RWPE2 (cell line): Measurements from ENCODE around the gene STX8.
"Not testable (repeated sequence)": the region's sequence is repeated elsewhere in the genome, so short reads cannot be mapped to it uniquely, and the experiment has no call there.

Source experiments
- ATAC-seq: fragments of 200-7000 bp; cut with Tn5 transposase; 3 replicates; pipeline ENCODE4 v1.9.1; 2021; ENCODE audit warnings: low read depth
- DNase-seq: peaks from one replicate; pipeline ENCODE4 v3.0.0-alpha.2; 2020; ENCODE audit warnings: low spot score
- H3K27ac ChIP-seq: fragments of 450-650 bp; 2 replicates; pipeline ENCODE4 v1.5.1; 2017; ENCODE audit warnings: mild to moderate bottlenecking; ENCODE audit not compliant: poor library complexity, severe bottlenecking
- H3K27me3 ChIP-seq: fragments of 250-450 bp; sonication (Bioruptor Pico); 2 replicates; pipeline ENCODE4 v1.5.1; 2021; ENCODE audit warnings: mild to moderate bottlenecking, moderate library complexity; ENCODE audit not compliant: insufficient read depth, poor library complexity, severe bottlenecking
- H3K36me3 ChIP-seq: fragments of 250-450 bp; sonication (Bioruptor Pico); 2 replicates; pipeline ENCODE4 v1.5.1; 2020; ENCODE audit warnings: low read depth, mild to moderate bottlenecking, moderate library complexity
- H3K4me1 ChIP-seq: fragments of 250-450 bp; sonication (Bioruptor Pico); 2 replicates; pipeline ENCODE4 v1.5.1; 2021; ENCODE audit warnings: mild to moderate bottlenecking, moderate library complexity; ENCODE audit not compliant: insufficient read depth, poor library complexity, severe bottlenecking
- H3K4me3 ChIP-seq: fragments of 250-450 bp; sonication (Bioruptor Pico); 2 replicates; pipeline ENCODE4 v1.5.1; 2021; ENCODE audit warnings: mild to moderate bottlenecking, moderate library complexity; ENCODE audit not compliant: severe bottlenecking
- H3K9me3 ChIP-seq: fragments of 250-450 bp; sonication (Bioruptor Pico); 2 replicates; pipeline ENCODE4 v1.5.1; 2021; ENCODE audit warnings: mild to moderate bottlenecking, moderate library complexity; ENCODE audit not compliant: severe bottlenecking
- TF ChIP-seq, protein P1 (sequence below): fragments of 450-650 bp; IDR thresholded peaks from one replicate; pipeline ENCODE4 v1.5.1; 2017; ENCODE audit warnings: mild to moderate bottlenecking, moderate library complexity; ENCODE audit not compliant: poor library complexity, severe bottlenecking

The STX8 gene

DNA sequence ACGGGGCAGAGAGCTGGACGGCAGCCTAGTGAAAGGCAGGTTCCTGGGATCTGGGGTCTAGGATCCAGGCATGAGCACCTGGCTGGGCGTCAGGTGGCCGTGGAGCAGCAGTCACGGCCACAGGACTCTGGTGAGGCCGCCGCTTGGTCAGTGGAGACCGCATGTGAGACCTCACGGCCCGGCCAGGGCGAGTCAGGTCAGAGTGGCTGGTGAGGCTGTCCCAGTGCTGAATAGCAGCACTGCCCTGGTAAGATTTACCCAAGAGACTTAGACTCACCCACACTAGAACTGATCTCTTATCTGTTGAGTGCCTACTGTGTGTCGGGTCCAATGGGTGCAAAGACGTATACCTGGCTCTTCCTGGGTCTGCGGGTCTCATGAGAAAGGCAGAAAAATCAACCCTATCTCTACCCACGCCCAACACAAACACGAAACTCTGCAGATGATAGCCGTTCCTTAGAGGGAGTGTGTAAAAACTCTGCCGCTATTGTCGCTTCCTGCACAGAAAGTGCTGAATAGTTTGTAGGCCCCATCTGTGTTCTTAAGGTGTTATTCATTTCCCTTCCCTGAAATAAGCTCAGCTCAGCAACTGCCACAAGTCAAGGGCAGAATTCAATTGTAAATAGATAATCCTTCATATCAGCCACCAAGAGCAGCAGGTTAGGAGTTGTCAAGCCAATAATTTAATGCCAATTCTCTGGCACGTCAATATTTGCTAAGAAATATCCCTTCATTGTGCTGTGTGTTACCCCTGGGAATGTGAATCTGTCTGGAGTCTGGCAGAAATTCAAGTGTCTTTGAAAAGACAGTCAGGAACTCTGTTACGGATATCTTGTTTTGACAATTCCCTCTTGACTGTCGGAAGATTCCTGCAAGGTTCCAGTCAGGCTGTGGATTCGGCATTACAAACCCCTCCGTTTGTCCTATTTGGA is 314.3 kb downstream of the STX8 start:
- H3K9me3 ChIP-seq = no peaks in the 10 kb centered on the region
- ATAC-seq (no peak), DNase-seq (no peak)
- TF ChIP-seq, protein P1, sequence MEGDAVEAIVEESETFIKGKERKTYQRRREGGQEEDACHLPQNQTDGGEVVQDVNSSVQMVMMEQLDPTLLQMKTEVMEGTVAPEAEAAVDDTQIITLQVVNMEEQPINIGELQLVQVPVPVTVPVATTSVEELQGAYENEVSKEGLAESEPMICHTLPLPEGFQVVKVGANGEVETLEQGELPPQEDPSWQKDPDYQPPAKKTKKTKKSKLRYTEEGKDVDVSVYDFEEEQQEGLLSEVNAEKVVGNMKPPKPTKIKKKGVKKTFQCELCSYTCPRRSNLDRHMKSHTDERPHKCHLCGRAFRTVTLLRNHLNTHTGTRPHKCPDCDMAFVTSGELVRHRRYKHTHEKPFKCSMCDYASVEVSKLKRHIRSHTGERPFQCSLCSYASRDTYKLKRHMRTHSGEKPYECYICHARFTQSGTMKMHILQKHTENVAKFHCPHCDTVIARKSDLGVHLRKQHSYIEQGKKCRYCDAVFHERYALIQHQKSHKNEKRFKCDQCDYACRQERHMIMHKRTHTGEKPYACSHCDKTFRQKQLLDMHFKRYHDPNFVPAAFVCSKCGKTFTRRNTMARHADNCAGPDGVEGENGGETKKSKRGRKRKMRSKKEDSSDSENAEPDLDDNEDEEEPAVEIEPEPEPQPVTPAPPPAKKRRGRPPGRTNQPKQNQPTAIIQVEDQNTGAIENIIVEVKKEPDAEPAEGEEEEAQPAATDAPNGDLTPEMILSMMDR = no peak
- H3K27me3 ChIP-seq = no peaks in the 10 kb centered on the region
- H3K4me1 ChIP-seq = no peaks in the 10 kb centered on the region
- H3K27ac ChIP-seq = no peak overlapping the region
- no peak overlapping the region for H3K4me3 ChIP-seq
- H3K36me3 ChIP-seq = no peaks in the 10 kb centered on the region

DNA sequence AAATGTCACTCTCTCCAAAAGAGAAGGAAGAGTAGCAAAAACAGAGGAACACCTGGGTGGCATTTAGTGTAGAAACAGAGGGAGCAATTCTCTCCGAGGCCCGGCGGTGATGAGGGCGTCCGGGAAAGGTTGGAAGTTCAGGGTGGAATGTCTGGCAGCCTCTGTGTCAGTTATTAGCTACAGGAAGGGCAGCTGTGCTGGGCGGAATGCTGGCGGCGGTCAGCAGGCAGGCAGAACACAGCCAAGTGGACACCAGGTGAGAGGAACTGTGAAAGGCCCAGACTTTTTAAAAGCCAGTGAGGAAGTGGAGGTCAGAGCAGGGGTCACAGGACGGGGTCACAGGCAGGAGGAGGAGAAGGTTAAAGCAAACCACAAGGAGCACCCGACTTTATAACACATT is 316.2 kb downstream of the STX8 start:
- H3K9me3 ChIP-seq = no peaks in the 10 kb centered on the region
- no peak overlapping the region for H3K27ac ChIP-seq
- no peak overlapping the region for H3K4me3 ChIP-seq
- H3K36me3 ChIP-seq = no peaks in the 10 kb centered on the region
- DNase-seq (no peak), ATAC-seq (no peak)
- TF ChIP-seq, protein P1 = no peak
- no peaks in the 10 kb centered on the region for H3K27me3 ChIP-seq
- no peaks in the 10 kb centered on the region for H3K4me1 ChIP-seq

DNA sequence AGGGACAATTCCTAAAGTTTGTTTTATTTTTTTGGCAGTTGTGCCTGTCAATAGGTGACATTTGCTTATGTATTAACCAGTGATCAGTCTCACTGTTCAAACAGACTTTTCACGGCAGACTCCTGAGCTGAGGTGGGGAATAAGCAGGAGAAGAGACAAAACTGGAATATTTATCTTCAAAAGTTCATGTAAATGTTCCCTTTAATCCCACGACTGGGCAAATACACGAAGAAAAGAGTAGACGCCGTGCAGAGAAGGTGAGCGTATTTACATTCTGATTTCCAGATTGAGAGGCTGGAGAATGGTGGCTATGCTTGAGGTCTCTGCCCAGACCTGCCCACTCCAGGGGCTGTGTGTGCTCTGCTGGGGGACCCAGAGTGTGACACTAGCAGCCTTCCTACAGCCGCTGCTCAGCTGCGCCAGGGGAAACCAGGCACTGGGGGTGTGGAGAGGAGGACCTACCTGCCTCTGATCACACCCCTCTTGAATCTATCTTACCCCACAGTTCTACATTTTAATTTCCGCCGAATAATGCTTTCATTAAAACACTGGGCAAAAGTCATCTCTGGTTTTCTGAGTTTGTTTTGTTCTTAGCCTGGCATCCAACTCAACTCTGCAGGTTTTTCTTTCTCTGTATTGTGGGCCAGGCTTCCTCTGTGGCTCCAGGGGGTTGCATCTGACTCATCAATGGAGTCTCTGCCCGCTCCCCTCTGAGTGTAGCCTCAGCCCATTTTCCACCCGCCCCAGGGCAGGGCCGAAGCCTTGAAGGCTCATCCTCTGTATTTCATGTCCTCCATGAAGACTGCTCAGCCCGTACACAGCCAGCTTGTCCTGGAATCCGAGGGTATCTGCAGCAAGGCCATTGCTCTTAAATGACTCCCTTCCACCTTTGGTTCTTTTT is 317.3 kb downstream of the STX8 start:
- no peak for ATAC-seq
- H3K36me3 ChIP-seq = no peaks in the 10 kb centered on the region
- no peaks in the 10 kb centered on the region for H3K27me3 ChIP-seq
- H3K4me1 ChIP-seq = no peaks in the 10 kb centered on the region
- TF ChIP-seq, protein P1 = no peak
- no peaks in the 10 kb centered on the region for H3K9me3 ChIP-seq
- no peak overlapping the region for H3K27ac ChIP-seq
- no peak overlapping the region for H3K4me3 ChIP-seq
- DNase-seq = no peak

DNA sequence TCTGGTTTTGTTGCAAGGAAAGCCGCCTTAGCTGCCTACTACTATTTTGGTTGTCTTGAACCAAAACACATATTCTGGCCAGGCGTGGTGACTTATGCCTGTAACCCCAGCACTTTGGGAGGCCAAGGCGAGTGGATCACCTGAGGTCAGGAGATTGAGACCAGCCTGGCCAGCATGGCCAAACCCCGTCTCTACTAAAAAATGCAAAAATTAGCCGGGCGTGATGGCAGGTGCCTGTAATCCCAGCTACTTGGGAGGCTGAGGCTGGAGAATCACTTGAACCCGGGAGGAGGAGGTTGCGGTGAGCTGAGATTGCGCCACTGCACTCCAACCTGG is 318.0 kb downstream of the STX8 start:
- not testable (repeated sequence) for H3K4me3 ChIP-seq, DNase-seq, ATAC-seq, H3K36me3 ChIP-seq, H3K9me3 ChIP-seq, H3K4me1 ChIP-seq, H3K27ac ChIP-seq, H3K27me3 ChIP-seq

DNA sequence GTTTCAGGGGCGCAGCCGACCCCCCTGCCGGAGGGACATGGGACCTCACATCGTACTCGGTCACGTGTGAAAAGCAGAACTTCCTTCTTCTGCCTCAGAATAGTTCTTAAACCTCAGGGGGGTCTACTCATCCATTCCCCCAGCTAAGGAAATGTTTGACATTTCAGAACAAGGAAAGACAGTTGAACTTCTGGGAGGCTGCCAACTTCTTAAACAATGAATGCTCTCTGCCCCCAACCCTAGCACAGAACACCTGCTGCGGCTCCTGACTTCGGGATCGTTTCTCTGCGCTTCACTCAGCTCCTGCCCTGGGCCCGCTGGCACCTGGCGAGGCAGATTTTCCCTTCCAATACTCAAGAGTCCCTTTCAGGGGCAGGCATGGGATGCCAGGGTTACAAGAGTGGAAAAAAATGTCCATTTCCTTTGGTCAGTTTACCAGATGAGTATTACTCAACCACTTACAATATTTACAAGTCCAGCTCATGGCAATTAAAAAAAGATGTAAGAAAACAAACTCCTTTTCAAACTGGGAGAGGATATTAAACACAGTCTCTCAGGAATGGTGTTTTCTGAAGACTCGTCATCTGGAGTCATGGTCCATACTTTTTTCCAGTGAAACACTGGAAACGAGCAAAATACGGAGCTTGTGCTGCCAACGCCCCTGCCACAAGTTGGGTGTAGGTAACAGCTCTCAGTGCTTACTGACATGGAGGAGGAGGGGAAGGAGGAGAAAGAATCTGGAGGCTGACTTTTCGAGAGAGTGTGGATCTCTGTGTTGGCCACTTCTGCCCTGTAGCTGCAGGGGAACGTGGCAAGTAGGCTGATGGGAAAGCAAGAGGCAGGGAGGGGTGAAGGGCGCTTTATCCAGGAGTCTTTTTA is 318.6 kb downstream of the STX8 start:
- H3K36me3 ChIP-seq = no peaks in the 10 kb centered on the region
- H3K4me3 ChIP-seq = no peak overlapping the region
- no peak overlapping the region for H3K27ac ChIP-seq
- H3K9me3 ChIP-seq = no peaks in the 10 kb centered on the region
- ATAC-seq (no peak), DNase-seq (no peak)
- no peaks in the 10 kb centered on the region for H3K4me1 ChIP-seq
- TF ChIP-seq, protein P1 = no peak
- no peaks in the 10 kb centered on the region for H3K27me3 ChIP-seq
